ENCODE measurements around the gene COLEC12.

The COLEC12 gene

GRCh38 chr18:267688-268552 lies 232.6 kb downstream of the COLEC12 start, which contains the start of gene THOC1:
Gene THOC1 (minus strand): TSS chr18:268047. CDS start chr18:268019, 28 bp downstream.
- peak; percentile 69 for DNase-seq (ENCODE audit: extremely low read depth, low read depth)
- TF ChIP-seq, protein P1, sequence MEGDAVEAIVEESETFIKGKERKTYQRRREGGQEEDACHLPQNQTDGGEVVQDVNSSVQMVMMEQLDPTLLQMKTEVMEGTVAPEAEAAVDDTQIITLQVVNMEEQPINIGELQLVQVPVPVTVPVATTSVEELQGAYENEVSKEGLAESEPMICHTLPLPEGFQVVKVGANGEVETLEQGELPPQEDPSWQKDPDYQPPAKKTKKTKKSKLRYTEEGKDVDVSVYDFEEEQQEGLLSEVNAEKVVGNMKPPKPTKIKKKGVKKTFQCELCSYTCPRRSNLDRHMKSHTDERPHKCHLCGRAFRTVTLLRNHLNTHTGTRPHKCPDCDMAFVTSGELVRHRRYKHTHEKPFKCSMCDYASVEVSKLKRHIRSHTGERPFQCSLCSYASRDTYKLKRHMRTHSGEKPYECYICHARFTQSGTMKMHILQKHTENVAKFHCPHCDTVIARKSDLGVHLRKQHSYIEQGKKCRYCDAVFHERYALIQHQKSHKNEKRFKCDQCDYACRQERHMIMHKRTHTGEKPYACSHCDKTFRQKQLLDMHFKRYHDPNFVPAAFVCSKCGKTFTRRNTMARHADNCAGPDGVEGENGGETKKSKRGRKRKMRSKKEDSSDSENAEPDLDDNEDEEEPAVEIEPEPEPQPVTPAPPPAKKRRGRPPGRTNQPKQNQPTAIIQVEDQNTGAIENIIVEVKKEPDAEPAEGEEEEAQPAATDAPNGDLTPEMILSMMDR (IDR thresholded peaks at IDR 0.05; ENCODE audit: low read depth, low read length), result no peak

GRCh38 chr18:267380-267687 lies 233.2 kb downstream of the COLEC12 start:
- DNase-seq (ENCODE audit: extremely low read depth, low read depth), result no peak
- TF ChIP-seq, protein P1 (IDR thresholded peaks at IDR 0.05; ENCODE audit: low read depth, low read length), result no peak
